NB4 (cell line): ENCODE measurements around the gene HILPDA.
"Not testable (repeated sequence)": the region's sequence is repeated elsewhere in the genome, so short reads cannot be mapped to it uniquely, and the experiment has no call there.

Source experiments
- CTCF ChIP-seq: IDR thresholded peaks from one replicate; pipeline ENCODE4 v1.5.1; 2012; ENCODE audit warnings: low read depth, low read length
- MYC ChIP-seq: IDR thresholded peaks from 2 replicates; pipeline ENCODE4 v1.6.1; 2011; ENCODE audit warnings: low read depth, low read length

- not testable (repeated sequence) for TF ChIP-seq MYC, CTCF
Observed at GRCh38 chr7:128488134-128488533, 32.5 kb downstream of the HILPDA start.
